ENCODE data around the gene TUBB.

DNA sequence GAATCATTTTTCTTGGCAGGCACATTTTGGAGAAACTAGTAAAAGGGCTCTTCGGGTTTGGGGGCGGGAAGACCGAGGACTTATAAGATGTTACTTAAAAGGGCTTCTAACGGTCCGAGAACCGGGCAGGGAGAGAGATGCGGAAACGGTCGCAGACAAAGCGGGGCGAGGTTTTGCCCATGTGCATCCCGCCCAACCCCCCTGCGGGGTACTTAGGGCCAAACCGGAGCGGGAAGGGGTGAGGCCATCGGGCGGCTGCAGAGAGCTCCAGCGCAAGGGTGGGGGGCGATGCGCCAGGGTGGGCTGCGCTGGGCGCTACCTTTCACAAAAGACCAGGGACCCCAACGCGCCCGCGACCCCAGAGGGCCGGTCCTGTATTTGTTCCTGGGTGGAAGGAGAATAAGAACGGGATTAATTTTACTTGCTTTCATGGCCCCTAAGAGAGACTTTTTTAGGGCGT lies 616 bp downstream of the TUBB start:
- TF ChIP-seq POLR2AphosphoS5 (IDR thresholded peaks at IDR 0.05) (peak; percentile 77), POLR2A (IDR thresholded peaks at IDR 0.05) (no peak), CTCF (IDR thresholded peaks at IDR 0.05) (no peak)
